HCT116 (cell line): ENCODE measurements around the gene PHF2.

Source experiments
- CTCF ChIP-seq, 3 experiments: fragments of 200-600 bp in 1 of 3; sonication (generic) in 1 of 3; IDR thresholded peaks in 2 of 3; conservative IDR thresholded peaks in 1 of 3; 2 replicates each; pipeline ENCODE4 v1.5.1; 2012 to 2017; ENCODE audit warnings: low read depth in 2 of 3, low read length in 2 of 3, antibody characterized with exemption in 1 of 3, borderline replicate concordance in 1 of 3, control low read depth in 1 of 3, mild to moderate bottlenecking in 1 of 3, mixed read lengths in 1 of 3, mixed run types in 1 of 3, moderate library complexity in 1 of 3; ENCODE audit not compliant: insufficient read depth in 1 of 3
- EZH2 ChIP-seq: fragments of 200-600 bp; sonication (generic); IDR thresholded peaks from 2 replicates; pipeline ENCODE4 v1.6.1; 2017; ENCODE audit warnings: antibody characterized with exemption, mixed run types
- FOSL1 ChIP-seq: IDR thresholded peaks from 2 replicates; pipeline ENCODE4 v1.6.1; 2012; ENCODE audit warnings: low read depth
- POLR2AphosphoS5 ChIP-seq: IDR thresholded peaks from 2 replicates; pipeline ENCODE4 v1.6.1; 2011; ENCODE audit warnings: mild to moderate bottlenecking, low read depth, low read length, moderate library complexity

GRCh38 chr9:93565089-93565488, 11.3 kb upstream of the PHF2 start:
- TF ChIP-seq FOSL1 (no peak), POLR2AphosphoS5 (no peak), CTCF (IDR thresholded peaks at IDR 0.05 in 2 of 3, conservative IDR thresholded peaks at IDR 0.05 in 1 of 3; ENCODE audit: borderline replicate concordance in 1 of 3, insufficient read depth in 1 of 3, low read depth in 2 of 3, low read length in 2 of 3) (no peak), EZH2 (no peak)
